Fibroblast of lung (primary cell): ENCODE measurements around the gene PLA2G6. TPM values are rescaled to one million over a fixed set of nuclear protein-coding genes. Genes with fewer than 3 reads are reported as not detected.

Source experiments
- DNase-seq, 2 donors: peaks; one replicate each; pipeline versions ENCODE4 v3.0.0 to v3.0.0-alpha.2; 2010; ENCODE audit warnings: low read depth in 2 of 2
- H2AFZ ChIP-seq: 2 replicates; pipeline ENCODE4 v1.5.1; 2012; ENCODE audit warnings: low read length, control low read depth, inconsistent platforms
- H3K27ac ChIP-seq: 2 replicates; pipeline ENCODE4 v1.5.1; 2011; ENCODE audit warnings: low read length, control low read depth; ENCODE audit not compliant: insufficient read depth
- H3K27me3 ChIP-seq: 2 replicates; pipeline ENCODE4 v1.5.1; 2011; ENCODE audit warnings: mild to moderate bottlenecking, low read length; ENCODE audit not compliant: control insufficient read depth, insufficient read depth
- H3K36me3 ChIP-seq: 2 replicates; pipeline ENCODE4 v1.5.1; 2011; ENCODE audit warnings: low read length; ENCODE audit not compliant: control insufficient read depth, insufficient read depth
- H3K4me1 ChIP-seq: 2 replicates; pipeline ENCODE4 v1.5.1; 2011; ENCODE audit warnings: low read length; ENCODE audit not compliant: control insufficient read depth, insufficient read depth; ENCODE audit errors: extremely low read depth
- H3K4me2 ChIP-seq: 2 replicates; pipeline ENCODE4 v1.5.1; 2011; ENCODE audit warnings: low read length, control low read depth; ENCODE audit not compliant: insufficient read depth; ENCODE audit errors: extremely low read depth
- H3K4me3 ChIP-seq, 4 experiments: fragments of 200-600 bp in 1 of 4; sonication (generic) in 1 of 4; replicated peaks in 1 of 4; 2 replicates each; pipeline ENCODE4 v1.5.1; 2011 to 2016; ENCODE audit warnings: low read length in 4 of 4, low read depth in 3 of 4, mild to moderate bottlenecking in 3 of 4, control low read depth in 2 of 4, inconsistent platforms in 1 of 4, mixed read lengths in 1 of 4; ENCODE audit not compliant: insufficient read depth in 1 of 4; ENCODE audit errors: control extremely low read depth in 1 of 4
- H3K79me2 ChIP-seq: 2 replicates; pipeline ENCODE4 v1.5.1; 2012; ENCODE audit warnings: mild to moderate bottlenecking, low read length, inconsistent platforms; ENCODE audit not compliant: control insufficient read depth, insufficient read depth
- H3K9ac ChIP-seq: 2 replicates; pipeline ENCODE4 v1.5.1; 2011; ENCODE audit warnings: mild to moderate bottlenecking, low read length, control low read depth; ENCODE audit not compliant: insufficient read depth
- H3K9me3 ChIP-seq: 2 replicates; pipeline ENCODE4 v1.5.1; 2012; ENCODE audit warnings: low read depth, low read length; ENCODE audit not compliant: control insufficient read depth, insufficient read depth
- H4K20me1 ChIP-seq: 2 replicates; pipeline ENCODE4 v1.5.1; 2011; ENCODE audit warnings: low read length; ENCODE audit not compliant: control insufficient read depth, insufficient read depth; ENCODE audit errors: extremely low read depth
- CTCF ChIP-seq, 2 donors: IDR thresholded peaks in 1 of 2; conservative IDR thresholded peaks in 1 of 2; 1 replicate in 1 of 2; 2 replicates in 1 of 2; pipeline ENCODE4 v1.5.1; 2011 to 2012; ENCODE audit warnings: low read length in 2 of 2, control low read depth in 1 of 2, inconsistent platforms in 1 of 2, low read depth in 1 of 2, mild to moderate bottlenecking in 1 of 2
- EZH2 ChIP-seq: IDR thresholded peaks from 2 replicates; pipeline ENCODE4 v1.5.1; 2012; ENCODE audit warnings: low read length, control low read depth, mild to moderate bottlenecking; ENCODE audit errors: missing control alignments
- polyA plus RNA-seq, 2 donors: library from polyadenylated mRNA; depleted of rRNA in 1 of 2; stranded (reverse) in 1 of 2; unstranded in 1 of 2; fragments of >200 nt; gene quantifications; 2 replicates each; pipeline ENCODE4 v1.2.1, GENCODE V29; 2011 to 2012; ENCODE audit warnings: missing spikeins in 1 of 2
- total RNA-seq: library from RNA; depleted of rRNA; stranded (reverse); fragments of >200 nt; gene quantifications from 2 replicates; pipeline ENCODE4 v1.2.1, GENCODE V29; 2014

Gene PLA2G6
- total and polyA plus RNA-seq, 2 donors (not counting 1 experiment from before 2014, with no cell fraction given), result 4.8 to 29.9 TPM

- no peaks in the 10 kb centered on the region for H3K27me3 ChIP-seq
- DNase-seq, result no peak
- H3K4me1 ChIP-seq, result peaks cover 2% of the 10 kb centered on the region
- no peak overlapping the region for H3K4me3 ChIP-seq
- TF ChIP-seq EZH2, result no peak
- no peak overlapping the region for H3K27ac ChIP-seq
- H3K4me2 ChIP-seq, result no peak overlapping the region
- H2AFZ ChIP-seq, result no peak overlapping the region
- no peaks in the 10 kb centered on the region for H3K36me3 ChIP-seq
- H3K9me3 ChIP-seq, result no peaks in the 10 kb centered on the region
- no peak overlapping the region for H3K9ac ChIP-seq
- H4K20me1 ChIP-seq, result no peaks in the 10 kb centered on the region
- no peaks in the 10 kb centered on the region for H3K79me2 ChIP-seq
Observed at GRCh38 chr22:38144025-38144405, 37.6 kb downstream of the PLA2G6 start.

DNA sequence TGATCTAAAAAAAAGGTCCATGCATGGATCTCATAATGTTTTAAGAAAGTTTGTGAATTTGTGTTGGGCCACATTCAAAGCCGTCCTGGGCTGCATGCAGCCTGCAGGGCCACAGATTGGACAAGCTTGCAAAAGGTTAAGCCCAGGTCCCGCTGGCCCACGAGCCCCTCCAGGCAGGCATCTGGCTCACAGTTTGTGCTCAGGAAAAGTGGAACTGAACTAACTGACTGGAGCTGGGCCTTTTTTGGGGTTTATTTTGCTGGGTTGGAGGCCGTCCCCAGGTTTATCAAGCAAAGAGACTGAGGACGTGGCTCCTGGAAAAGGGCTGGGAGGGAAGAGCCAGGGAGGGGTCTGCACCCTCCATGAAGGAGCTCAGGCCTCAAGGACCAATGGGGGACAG lies 39.0 kb downstream of the PLA2G6 start:
- H3K9ac ChIP-seq, result no peak overlapping the region
- no peaks in the 10 kb centered on the region for H3K36me3 ChIP-seq
- H3K27ac ChIP-seq, result no peak overlapping the region
- no peak overlapping the region for H3K4me3 ChIP-seq
- no peaks in the 10 kb centered on the region for H3K79me2 ChIP-seq
- no peaks in the 10 kb centered on the region for H3K9me3 ChIP-seq
- H2AFZ ChIP-seq, result no peak overlapping the region
- no peak for DNase-seq
- no peaks in the 10 kb centered on the region for H4K20me1 ChIP-seq
- no peaks in the 10 kb centered on the region for H3K27me3 ChIP-seq
- TF ChIP-seq EZH2 (no peak), CTCF (conservative IDR thresholded peaks at IDR 0.05 in 1 of 2, IDR thresholded peaks at IDR 0.05 in 1 of 2; ENCODE audit: low read depth in 1 of 2, low read length in 2 of 2) (no peak)
- no peak overlapping the region for H3K4me2 ChIP-seq
- no peaks in the 10 kb centered on the region for H3K4me1 ChIP-seq

- Histone ChIP-seq H2AFZ (no peak overlapping the region), H3K9ac (no peak overlapping the region), H3K36me3 (no peaks in the 10 kb centered on the region), H4K20me1 (no peaks in the 10 kb centered on the region), H3K79me2 (no peaks in the 10 kb centered on the region), H3K4me1 (no peaks in the 10 kb centered on the region), H3K4me2 (no peak overlapping the region), H3K4me3 (no peak overlapping the region), H3K27me3 (no peaks in the 10 kb centered on the region), H3K27ac (no peak overlapping the region), H3K9me3 (no peaks in the 10 kb centered on the region)
- DNase-seq, result no peak
- no peak for TF ChIP-seq EZH2
- TF ChIP-seq CTCF (conservative IDR thresholded peaks at IDR 0.05 in 1 of 2, IDR thresholded peaks at IDR 0.05 in 1 of 2; ENCODE audit: low read depth in 1 of 2, low read length in 2 of 2), result no peak
Observed at GRCh38 chr22:38141217-38141973, 40.2 kb downstream of the PLA2G6 start.
